HG03097 (cell line): ENCODE results near the gene CENPN.
A peak's percentile ranks its signal among the peaks of the same experiment; 100 is the strongest.

Source experiments
- ATAC-seq: cut with Tn5 transposase; IDR thresholded peaks from one replicate; pipeline ENCODE4 v1.9.1; 2021; ENCODE audit not compliant: unreplicated experiment, low FRiP score

Gene CENPN

DNA sequence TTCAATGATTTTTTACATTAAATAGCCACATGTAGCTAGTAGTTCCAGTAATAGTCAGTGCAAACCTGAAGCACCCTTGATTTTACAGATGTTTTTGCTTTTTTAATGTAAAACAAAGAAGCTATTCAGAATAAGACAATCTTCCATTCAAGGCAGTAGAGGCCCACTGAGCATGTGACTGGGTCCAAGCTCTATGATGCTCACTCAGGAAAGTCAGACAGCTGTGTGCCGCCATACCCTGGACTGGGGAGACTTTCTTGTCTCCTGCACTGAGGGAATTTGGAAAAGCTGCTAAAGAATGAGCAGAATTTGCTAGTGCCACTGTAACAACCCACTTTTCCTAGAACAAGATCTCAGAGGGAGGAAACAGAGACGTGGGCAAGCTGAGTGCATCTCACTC is 11.5 kb downstream of the CENPN start:
- ATAC-seq: no peak

- ATAC-seq: no peak
These were observed 19.4 kb downstream of the CENPN start for GRCh38 chr16:81026429-81026828.

DNA sequence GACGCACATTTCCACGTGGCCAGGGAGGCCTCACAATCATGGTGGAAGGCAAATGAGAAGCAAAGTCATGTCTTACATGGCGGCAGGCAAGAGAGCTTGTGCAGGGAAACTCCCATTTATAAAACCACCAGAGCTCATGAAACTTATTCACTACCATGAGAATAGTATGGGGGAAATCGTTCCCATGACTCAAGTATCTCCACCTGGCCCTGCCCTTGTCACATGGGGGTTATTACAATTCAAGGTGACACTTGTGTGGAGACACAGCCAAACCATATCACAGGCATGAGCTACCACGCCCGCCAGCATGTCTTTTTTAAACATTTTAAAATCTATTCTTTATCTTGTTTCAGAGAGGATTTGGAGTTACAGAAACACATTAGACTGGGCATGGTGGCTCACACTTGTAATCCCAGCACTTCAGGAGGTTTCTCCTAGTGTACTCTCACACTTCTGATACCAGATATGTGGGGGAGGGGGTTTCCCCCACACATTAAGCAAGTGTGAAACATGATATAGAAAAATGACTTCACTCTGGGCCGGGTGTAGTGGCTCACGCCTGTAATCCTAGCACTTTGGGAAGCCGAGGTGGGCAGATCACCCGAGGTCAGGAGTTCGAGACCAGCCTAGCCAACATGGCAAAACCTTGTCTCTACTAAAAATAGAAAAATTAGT is 23.1 kb downstream of the CENPN start:
- no peak for ATAC-seq

GRCh38 chr16:81035398-81035974 is 28.5 kb downstream of the CENPN start, which contains the start of gene ATMIN:
TSS of gene ATMIN (plus strand) at chr16:81035842. CDS start at chr16:81035871, 29 bp downstream.
- ATAC-seq: peak; percentile 82

DNA sequence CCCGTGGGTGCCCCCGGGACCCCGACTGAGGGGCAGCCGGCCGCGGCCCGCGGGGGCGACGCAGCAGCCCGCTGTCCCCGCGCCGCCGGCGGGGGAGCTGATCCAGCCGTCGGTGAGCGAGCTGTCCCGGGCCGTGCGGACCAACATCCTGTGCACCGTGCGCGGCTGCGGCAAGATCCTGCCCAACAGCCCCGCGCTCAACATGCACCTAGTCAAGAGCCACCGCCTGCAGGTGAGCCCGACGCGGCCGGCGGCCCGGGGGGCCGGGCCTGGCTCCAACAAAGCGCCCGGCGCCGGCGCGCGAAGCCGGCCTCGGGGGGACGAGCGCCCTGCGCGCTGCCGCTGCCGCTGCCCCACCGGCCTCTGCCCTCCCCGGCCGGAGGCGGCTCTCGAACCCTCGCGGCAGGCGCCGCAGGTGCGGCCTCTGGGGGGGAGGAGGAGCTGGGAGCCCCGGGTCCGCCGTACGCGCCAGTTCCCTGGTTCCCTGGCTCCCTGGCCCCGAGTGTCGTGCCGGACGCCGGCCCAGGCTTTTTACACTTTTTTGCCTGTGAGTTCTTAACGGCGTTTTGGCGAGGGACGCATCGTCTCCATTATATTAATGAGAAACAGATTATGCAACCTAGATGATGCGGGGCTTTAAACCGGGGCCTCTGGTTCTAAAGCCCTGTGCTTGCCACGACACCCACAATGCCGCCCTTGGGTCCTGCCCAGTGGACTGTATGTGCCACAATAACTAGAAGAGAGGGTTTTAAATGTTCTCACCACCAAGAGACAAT is 29.1 kb downstream of the CENPN start:
- ATAC-seq: peak; percentile 48

GRCh38 chr16:81036751-81037350 is 29.8 kb downstream of the CENPN start:
- ATAC-seq: no peak

- ATAC-seq: no peak
These were observed 33.1 kb downstream of the CENPN start for GRCh38 chr16:81040131-81040530.

- ATAC-seq: no peak
These were observed 33.8 kb downstream of the CENPN start for GRCh38 chr16:81040842-81041241.

DNA sequence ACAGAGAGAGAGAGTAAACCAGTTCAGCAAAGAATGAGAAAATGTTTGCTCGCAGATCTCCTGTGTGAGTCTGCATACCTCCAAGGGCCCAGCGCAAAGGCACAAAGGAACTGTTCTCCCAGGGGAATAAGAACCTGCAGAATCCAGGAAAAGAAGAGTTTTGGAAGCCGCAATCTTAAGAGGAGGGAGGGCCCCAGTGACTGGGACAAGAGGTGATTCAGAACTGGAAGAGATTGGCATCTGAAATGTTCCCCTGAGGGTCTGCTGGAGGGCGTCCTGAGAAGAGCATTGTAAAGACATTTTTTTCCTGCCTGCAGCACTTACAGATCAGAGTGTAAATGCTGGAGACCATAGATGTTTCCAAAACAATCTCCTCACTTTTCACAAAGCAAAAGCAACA is 34.7 kb downstream of the CENPN start:
- ATAC-seq: no peak

- no peak for ATAC-seq
These were observed 35.8 kb downstream of the CENPN start for GRCh38 chr16:81042821-81043220.

DNA sequence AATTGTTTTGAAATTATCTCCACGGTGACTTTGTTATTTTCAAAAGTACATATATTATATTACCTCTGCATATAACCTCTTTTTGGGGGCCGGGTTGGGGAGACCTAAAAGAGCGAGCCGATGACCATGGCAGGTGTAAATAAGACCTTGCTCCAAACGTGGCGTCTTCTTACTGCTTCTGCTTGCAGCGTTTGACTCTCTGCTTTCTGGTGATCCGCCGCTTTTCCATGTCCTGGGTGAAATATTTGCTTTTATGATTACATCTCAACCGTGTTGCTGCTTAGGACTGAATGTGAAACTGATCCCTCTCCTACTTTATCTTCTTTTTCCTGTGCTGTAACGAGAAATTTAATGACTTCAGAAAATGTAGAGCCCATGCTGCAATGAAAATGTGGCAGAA is 46.7 kb downstream of the CENPN start:
- ATAC-seq: no peak

GRCh38 chr16:81060576-81061306 is 53.7 kb downstream of the CENPN start:
- no peak for ATAC-seq

- ATAC-seq: no peak
These were observed 54.3 kb downstream of the CENPN start for GRCh38 chr16:81061307-81061640.

GRCh38 chr16:81061871-81062608 is 55.0 kb downstream of the CENPN start:
- ATAC-seq: no peak

DNA sequence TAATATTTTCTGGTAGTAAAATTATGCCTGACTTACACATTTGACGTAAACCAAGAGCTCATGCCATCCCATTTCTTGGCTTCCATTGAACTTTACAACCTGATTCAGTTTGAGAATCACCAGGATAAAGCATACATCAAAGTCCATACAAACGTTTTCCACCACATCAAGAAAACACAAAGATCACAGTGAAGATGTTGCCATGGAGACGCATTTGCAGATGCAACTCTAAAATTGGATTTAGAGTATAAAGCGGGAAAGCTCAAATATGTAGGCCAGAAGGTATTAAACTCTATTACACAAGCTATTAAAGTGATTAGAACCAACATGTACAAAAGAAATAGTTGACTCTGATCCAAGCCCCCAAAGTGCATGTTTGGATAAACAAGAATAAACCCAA is 59.7 kb downstream of the CENPN start:
- no peak for ATAC-seq

- ATAC-seq: no peak
These were observed 60.2 kb downstream of the CENPN start for GRCh38 chr16:81067166-81067565.

GRCh38 chr16:81069063-81069462 is 62.0 kb downstream of the CENPN start:
- ATAC-seq: no peak

GRCh38 chr16:81070979-81071378 is 64.0 kb downstream of the CENPN start:
- no peak for ATAC-seq

DNA sequence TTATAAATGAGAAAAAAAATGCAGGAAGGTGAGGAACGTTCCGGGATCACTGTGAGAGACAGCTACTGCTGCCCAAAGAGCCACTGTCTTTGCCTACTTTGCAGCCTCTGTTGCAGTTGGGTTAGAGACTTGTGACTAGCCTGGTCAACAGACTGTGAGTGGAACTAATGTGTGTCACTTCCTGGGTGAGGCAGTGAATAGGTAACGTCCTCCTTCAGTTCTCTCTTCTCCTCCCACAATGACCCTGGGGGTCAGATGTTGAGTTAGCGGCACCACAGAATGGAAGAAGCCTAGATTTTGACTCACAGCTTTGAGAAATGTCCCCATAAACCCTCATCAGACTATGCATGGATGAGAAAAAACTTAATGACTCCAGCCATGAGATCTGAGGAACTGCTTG is 64.8 kb downstream of the CENPN start:
- ATAC-seq: no peak
